Prostate gland (tissue), 2 donors: ENCODE data around the gene TP53BP2. TPM values are rescaled to one million over a fixed set of nuclear protein-coding genes. Genes with fewer than 3 reads are reported as not detected.

Experiments used
- DNase-seq: peaks from one replicate; pipeline ENCODE4 v3.0.0-alpha.2; 2019; ENCODE audit warnings: low spot score
- H3K27ac ChIP-seq, 2 donors: fragments of 200-600 bp; sonication (generic); 2 replicates each; pipeline ENCODE4 v1.5.1; 2017 to 2019
- H3K27me3 ChIP-seq: fragments of 200-600 bp; sonication (generic); replicated peaks from 2 replicates; pipeline ENCODE4 v1.5.1; 2019; ENCODE audit not compliant: insufficient read depth
- H3K36me3 ChIP-seq, 2 donors: fragments of 200-600 bp; sonication (generic); 1 replicate in 1 of 2; 2 replicates in 1 of 2; pipeline versions ENCODE4 v1.5.1 to v1.8.1; 2017 to 2019
- H3K4me1 ChIP-seq: fragments of 200-600 bp; sonication (generic); replicated peaks from 2 replicates; pipeline ENCODE4 v1.5.1; 2019
- H3K4me3 ChIP-seq, 2 donors: fragments of 200-600 bp; sonication (generic); 2 replicates each; pipeline ENCODE4 v1.5.1; 2017 to 2019
- H3K9me3 ChIP-seq: fragments of 200-600 bp; sonication (generic); 2 replicates; pipeline ENCODE4 v1.5.1; 2017
- CTCF ChIP-seq, 4 experiments: fragments of 200-600 bp in 2 of 4; fragments of 450-650 bp in 2 of 4; sonication (generic) in 2 of 4; IDR thresholded peaks; 1 replicate in 3 of 4; 2 replicates in 1 of 4; pipeline ENCODE4 v1.5.1; 2016 to 2019; ENCODE audit warnings: antibody characterized with exemption in 4 of 4, mild to moderate bottlenecking in 2 of 4, moderate library complexity in 2 of 4
- POLR2A ChIP-seq: fragments of 450-650 bp; IDR thresholded peaks from one replicate; pipeline ENCODE4 v1.6.1; 2016; ENCODE audit warnings: antibody characterized with exemption, mild to moderate bottlenecking
- POLR2AphosphoS5 ChIP-seq: sonication (generic); formaldehyde crosslinking; IDR thresholded peaks from one replicate; pipeline ENCODE4 v1.6.1; 2017; ENCODE audit warnings: antibody characterized with exemption
- WGBS: methylation state at CpG from one replicate; pipeline ENCODE4 v1.1.5; 2018; 5-methylcytosine and 5-hydroxymethylcytosine counted together
- intact Hi-C: fragments of 100-400 bp; cut with DNase I; formaldehyde crosslinking; loops from one replicate; pipeline ENCODE4 v1.14.2; 2022
- total RNA-seq, 2 donors: library from RNA; depleted of rRNA; stranded (reverse); fragments of >200 nt; gene quantifications; one replicate each; pipeline ENCODE4 v1.1.0, GENCODE V29; 2016

The TP53BP2 gene
- total RNA-seq, 2 donors from 2014 or later = 28.0 to 103 TPM

- DNase-seq = no peak
- intact Hi-C loops = loop anchor here (5.0 kb wide), 1 partner anchor 118 kb away; no protein-coding TSS in a partner anchor
- no peaks in the 10 kb centered on the region for H3K4me1 ChIP-seq
- H3K27me3 ChIP-seq = no peaks in the 10 kb centered on the region
- H3K4me3 ChIP-seq = no peak overlapping the region
- TF ChIP-seq CTCF (IDR thresholded peaks at IDR 0.05) = no peak
- TF ChIP-seq POLR2AphosphoS5 = no peak
- TF ChIP-seq POLR2A = no peak
- 77% methylated on average over 2 of the region's 2 CpGs for WGBS
- H3K9me3 ChIP-seq = no peaks in the 10 kb centered on the region
- no peak overlapping the region for H3K27ac ChIP-seq
- no peaks in the 10 kb centered on the region for H3K36me3 ChIP-seq
These were observed 10.0 kb downstream of the TP53BP2 start for GRCh38 chr1:223835754-223836153.

- 61% methylated on average over 3 of the region's 3 CpGs for WGBS
- TF ChIP-seq CTCF (IDR thresholded peaks at IDR 0.05) = no peak
- no peak for TF ChIP-seq POLR2A
- TF ChIP-seq POLR2AphosphoS5 = peak; percentile 12
- Histone ChIP-seq H3K36me3 (no peaks in the 10 kb centered on the region), H3K27ac (peak overlapping the region; percentile 24 to 40), H3K27me3 (no peaks in the 10 kb centered on the region), H3K9me3 (no peaks in the 10 kb centered on the region), H3K4me3 (no peak overlapping the region), H3K4me1 (no peaks in the 10 kb centered on the region)
- intact Hi-C loops = loop anchor here (5.0 kb wide), 1 partner anchor 117 kb away; no protein-coding TSS in a partner anchor
- DNase-seq = no peak
These were observed 11.0 kb downstream of the TP53BP2 start for GRCh38 chr1:223834660-223835263.

GRCh38 chr1:223833948-223834347, 11.8 kb downstream of the TP53BP2 start:
- 90% methylated on average over 2 of the region's 2 CpGs for WGBS
- H3K27ac ChIP-seq = no peak overlapping the region

GRCh38 chr1:223832637-223832943, 13.2 kb downstream of the TP53BP2 start:
- Histone ChIP-seq H3K4me1 (no peaks in the 10 kb centered on the region), H3K27ac (peak overlapping the region; percentile 6 to 37), H3K4me3 (no peak overlapping the region), H3K27me3 (no peaks in the 10 kb centered on the region), H3K36me3 (no peaks in the 10 kb centered on the region), H3K9me3 (no peaks in the 10 kb centered on the region)
- DNase-seq = no peak
- 62% methylated on average over 3 of the region's 3 CpGs for WGBS
- intact Hi-C loops = no loop called here
- TF ChIP-seq POLR2A (no peak), CTCF (IDR thresholded peaks at IDR 0.05) (no peak), POLR2AphosphoS5 (no peak)

More at GRCh38 chr1:223833948-223834347, 11.8 kb downstream of the TP53BP2 start:
- DNase-seq = no peak
- Histone ChIP-seq H3K9me3 (no peaks in the 10 kb centered on the region), H3K27me3 (no peaks in the 10 kb centered on the region), H3K4me1 (no peaks in the 10 kb centered on the region), H3K36me3 (no peaks in the 10 kb centered on the region), H3K4me3 (no peak overlapping the region)
- TF ChIP-seq POLR2AphosphoS5 (no peak), CTCF (IDR thresholded peaks at IDR 0.05) (no peak), POLR2A (no peak)
- intact Hi-C loops = no loop called here
